NCI-H1092 treated with DMSO at 0.1 percent for 48 hours (cell line): ENCODE measurements around the gene RNF181.
"Not testable (repeated sequence)": the region's sequence is repeated elsewhere in the genome, so short reads cannot be mapped to it uniquely, and the experiment has no call there.

Experiments used
- DNase-seq: peaks from one replicate; lab custom pipeline; 2025; lab: John Stamatoyannopoulos, UW

RNF181 gene

DNA sequence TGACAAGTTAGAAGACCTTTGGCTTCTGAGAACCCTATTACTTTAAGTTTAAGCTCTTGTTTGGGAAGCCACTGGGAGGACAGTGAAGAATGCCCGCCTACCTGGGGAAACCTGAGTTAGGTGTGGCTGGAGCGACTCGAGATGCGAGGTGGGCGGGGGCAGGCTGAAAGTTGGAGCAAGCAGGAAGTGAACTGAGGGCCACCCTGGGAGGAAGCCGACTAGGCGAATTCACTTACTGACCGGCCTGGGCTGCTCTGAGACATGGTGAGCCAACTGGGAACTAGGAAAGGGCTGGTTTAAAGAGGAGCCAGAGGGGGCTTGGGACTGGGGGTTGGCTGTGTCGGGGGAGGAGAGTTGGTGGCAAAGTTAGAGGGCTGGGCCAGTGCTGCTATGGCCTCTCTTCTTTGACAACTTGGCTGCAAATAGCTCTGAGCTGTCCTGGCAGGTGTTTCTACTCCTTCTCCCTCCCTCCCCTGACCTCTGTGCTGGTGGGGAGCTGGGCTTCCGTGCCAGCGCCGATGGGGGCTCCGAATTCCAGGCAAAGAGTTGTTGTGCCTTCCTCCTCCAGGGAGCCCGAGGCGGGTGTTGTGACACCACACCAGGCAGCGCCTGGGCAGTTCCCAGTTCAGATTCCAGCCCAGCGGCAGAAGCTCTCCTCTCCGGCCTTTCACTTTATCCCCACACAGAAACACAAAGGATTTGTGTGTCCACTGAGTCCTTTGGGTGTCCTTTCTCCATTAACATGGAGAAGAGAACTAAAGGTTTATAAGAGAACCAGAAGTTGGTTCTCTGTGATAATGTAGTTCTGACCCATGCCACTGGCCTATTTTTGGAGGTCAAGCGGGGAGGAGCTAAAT, 17.9 kb upstream of the RNF181 start, which contains the start of gene VAMP8:
TSS of gene VAMP8 (plus strand) at position 201 of the 857 bp plus-strand sequence. CDS start at position 262, 61 bp downstream.
- no peak for DNase-seq

DNA sequence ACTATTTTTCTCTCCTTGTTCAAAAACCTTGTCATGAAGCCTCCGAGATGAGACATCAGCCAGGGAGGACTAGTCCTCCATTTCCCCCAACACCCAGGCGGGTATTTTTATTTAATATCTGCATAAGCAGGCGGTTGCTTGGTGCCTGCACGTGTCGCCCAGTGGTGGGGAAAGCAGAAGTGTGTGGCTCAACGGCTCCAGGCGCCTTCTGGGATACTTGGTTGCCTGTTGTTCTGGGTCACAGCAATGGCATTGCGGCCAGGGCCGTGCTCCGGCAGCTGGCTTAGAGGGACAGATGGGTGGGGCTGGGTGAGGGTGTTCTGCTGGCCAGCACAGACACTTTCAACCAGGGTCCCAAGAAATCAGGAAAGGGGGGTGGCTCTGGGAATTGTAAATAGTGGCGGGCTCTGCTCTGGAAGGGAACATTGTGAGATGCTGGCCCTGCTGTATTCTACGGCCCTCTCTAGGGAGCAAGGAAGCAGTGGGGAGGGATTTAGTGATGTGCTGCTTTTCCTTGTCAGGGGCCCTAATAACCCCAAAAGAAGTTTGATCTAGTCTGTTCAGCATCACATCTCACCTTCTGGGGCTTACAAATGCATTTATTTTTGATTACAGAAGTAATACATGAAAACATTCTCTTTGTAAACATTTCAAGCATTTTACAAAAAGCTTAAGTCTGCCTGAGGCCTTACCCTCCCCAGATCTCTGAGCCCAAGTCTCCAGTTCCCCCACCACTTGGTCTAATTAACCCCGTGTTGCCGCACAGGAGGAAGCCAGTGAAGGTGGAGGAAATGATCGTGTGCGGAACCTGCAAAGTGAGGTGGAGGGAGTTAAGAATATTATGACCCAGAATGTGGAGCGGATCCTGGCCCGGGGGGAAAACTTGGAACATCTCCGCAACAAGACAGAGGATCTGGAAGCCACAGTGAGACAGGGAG, 17.0 kb upstream of the RNF181 start:
- DNase-seq = no peak

DNA sequence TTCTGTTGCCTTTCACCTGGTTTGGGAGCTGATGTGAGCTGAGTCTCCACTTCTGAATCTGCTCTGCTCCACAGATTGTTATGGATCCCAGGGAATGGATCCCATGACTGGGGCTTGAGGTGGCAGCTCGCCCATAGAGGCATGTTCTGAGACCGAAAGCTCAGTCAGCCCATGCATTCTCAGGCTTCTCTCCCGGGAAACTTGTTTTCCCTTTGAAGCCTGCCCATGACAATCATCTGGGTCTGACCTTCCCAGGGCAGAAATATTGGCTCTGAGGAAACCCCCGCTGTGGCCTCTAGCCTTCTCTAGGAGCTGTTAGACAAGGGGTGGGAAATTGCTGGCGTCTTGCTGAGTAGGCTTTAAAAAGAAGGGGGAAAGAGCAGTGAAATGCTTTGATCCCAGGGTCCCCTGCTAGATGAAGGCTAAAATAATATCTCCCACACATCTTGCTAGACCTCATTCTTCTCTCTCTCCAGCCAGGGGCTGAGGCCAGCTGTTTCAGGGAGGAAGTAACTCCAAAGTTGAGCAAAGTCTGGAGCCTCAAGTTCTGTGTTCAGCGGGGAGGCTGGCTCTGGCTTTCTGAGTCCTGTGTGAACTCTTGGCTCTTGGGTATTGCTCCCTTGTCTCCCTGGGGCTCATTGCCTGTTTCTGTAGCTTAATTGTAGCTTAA, 16.1 kb upstream of the RNF181 start:
- no peak for DNase-seq

DNA sequence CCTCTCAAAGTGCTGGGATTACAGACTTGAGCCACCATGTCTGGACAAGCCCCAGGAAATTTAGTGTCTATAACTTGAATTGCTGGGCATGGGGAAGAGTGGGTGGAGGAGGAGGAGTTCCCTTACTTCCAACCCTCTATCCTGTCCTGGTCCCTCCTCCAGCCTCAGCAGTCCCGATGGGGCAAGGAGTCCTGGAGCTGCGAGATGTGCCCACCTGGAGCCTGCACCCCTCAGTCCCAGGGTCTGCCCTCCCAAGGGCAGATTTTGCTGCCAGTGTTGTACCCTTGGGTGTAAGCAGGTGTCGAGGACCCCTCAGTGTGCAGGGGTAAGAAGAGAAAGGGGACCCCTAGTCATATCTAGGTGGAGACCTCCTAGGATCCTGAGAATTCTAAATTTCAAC, 15.3 kb upstream of the RNF181 start:
- DNase-seq = no peak

DNA sequence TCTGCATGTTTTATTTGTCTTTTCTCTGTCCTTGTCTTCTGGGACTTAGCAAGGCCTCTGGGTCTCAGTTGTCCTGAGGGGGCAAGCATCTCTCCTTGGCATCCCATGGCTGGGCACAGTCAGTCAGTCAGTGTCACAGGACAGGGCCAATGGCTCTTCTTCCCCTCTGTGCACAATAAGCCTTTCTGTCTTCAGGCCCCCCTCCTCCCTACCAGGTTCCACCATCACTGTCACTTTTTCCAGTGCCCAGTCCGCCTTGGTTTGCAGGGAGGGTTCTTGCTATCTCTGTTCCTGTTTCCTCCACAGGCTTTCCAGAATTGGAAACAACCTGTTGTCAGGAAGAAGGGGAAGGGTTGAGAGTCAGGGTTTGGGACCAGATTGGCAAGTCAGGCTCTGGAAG, 13.1 kb upstream of the RNF181 start:
- no peak for DNase-seq

DNA sequence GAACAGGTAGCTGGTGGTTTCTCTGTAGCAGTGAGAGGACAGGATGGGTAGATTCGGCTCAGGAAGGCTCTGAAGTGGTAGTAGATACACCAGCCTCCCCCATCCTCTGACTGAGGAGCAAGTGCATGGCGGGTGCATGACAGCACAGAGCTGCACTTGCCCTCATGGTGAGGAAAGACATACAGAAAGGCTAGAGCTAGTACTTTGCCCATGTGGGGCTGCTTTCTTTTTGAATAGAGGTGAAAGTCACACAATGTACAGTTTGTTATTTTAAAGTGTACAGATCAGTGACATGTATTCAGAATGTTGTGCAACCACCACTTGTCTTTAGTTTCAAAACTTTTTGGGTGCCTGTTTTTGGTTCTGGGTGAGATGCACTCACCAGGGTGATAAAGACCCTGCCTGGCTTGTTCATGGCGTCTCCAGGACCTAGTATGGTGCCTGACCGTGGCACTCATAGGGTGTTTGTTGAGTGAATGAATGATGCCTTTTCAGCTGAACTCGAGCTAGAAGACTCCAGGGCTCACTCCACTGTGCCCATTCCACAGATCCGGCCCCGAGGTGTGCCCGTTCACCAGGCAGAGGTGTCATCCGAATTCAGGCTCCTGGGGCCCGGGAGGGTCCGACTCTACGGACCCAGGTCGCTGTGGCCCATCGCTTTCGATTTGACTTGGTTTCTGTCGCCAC, 11.7 kb upstream of the RNF181 start:
- no peak for DNase-seq

DNA sequence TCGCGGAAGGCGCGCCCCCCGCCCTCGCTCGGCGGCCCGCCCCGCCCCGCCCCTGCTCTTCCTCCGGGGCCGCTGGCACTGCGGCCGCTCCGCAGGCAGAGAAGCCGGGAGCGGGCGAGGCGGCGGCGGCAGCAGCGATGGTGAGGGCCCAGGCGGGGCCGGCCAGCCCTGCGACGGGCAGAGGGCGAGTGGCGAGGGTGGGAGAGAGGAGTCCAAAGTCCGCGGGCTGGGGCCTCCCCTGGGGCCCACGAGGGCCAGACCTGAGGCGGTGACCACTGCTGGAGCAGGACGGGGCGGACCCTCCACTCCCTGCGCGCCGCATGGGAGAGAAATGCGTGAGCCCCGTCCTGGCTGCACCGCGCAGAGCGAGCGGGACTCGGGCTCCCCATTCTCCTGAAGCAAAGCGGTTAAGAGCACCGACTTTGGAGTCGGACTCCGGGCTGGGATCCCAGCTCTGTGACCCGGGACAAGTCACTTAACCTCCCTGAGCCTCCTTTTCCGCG, 11.1 kb upstream of the RNF181 start, which contains the start of gene VAMP5:
TSS of gene VAMP5 (plus strand) at position 78 of the 503 bp plus-strand sequence. CDS start at position 138, 60 bp downstream.
- no peak for DNase-seq

DNA sequence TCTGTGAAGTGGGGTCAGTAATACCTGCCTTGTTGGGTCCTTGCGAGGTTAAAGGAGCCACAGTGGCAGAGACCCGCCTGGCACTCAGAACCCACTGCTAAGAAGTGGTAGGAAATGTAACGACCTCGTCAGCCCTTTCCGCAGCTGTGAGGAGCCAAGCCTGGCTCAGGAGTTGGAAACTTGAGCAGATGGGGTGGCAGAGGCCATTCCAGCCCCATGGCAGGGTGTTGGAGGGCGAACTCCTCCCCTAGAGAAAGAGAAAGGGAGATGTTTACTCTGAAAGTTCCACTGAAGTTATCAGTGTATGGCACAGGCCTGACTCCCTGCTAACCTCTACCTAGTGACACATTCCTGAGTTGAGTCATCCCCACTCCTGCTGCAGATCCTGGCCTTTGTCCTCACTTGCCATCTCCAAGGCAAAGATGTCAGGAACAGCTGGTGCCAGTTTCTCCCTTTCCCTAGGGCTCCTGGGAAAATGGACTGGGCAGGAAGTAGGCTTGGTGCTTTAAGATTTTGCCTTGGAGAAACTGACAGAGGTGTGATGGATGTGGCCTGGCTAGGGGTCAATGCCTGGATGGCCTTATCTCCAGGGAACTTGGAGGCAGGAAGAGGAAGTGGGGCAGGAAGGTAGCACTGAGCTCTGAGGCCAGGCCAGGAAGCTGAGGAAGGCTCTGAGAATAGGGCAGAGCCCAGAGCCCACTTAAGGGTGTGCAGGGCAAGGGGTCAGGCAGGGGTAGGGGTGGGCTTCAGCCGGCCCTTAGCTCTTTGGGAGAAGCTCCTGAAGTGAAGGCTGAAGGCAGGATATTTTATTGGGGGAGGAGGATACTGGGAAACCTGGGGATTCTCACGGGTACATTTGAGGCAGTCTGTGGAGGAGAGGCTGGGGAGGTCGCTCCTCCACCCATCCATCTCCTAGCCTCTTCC, 10.4 kb upstream of the RNF181 start:
- DNase-seq = no peak

DNA sequence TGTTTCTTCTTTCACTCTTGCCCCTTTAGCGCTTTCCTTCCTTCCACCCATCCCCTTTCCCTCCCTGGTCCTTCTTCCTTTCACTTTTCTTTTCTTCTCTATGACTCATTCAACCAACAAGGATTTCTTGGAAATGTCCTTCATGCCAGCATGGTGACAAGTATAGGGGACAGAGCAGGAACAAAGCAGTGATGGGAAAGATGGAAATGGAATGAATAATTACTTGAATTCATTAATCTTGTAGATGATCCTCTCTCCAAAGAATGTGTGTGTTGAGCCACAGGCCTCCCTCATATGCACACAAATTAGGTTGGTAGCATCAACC, 9.8 kb upstream of the RNF181 start:
- DNase-seq = no peak

DNA sequence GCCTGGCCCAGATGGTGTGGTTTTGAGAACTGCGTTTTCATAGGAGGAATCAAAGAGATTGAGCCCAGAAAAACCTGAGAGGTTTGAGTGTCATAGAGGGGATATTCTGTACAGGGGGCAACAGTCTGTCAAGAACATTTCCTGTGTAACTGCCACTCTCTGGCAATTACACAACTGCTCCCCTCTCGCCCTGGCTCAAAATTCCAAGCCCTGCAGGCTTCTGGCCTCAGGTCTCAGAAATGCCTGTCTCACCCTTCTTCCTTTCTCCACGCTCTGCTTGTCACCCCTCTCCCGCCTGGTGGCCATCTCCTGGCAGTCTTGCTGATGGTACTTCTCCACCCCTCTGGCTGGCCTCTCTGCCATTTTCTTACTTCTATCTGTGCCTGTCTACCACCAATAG, 7.3 kb upstream of the RNF181 start:
- DNase-seq = no peak

DNA sequence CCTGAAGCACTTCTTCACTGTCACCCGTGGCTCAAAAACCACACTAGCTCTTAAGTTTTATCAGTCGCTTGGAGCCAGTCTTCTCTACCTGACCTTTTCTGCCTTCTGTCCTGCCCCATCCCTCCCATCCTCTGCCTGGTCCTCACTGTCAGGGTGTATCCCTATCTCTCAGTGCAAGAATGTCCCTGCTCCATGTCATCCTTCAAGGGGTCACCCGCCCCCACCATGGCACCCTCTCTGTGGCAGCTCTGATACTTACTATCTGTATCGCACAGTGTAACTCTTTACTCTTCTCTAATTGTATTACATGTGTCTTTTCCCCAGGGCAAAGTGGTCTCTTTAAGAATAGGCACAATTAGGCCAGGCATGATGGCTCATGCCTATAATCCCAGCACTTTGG, 6.9 kb upstream of the RNF181 start:
- DNase-seq = no peak

DNA sequence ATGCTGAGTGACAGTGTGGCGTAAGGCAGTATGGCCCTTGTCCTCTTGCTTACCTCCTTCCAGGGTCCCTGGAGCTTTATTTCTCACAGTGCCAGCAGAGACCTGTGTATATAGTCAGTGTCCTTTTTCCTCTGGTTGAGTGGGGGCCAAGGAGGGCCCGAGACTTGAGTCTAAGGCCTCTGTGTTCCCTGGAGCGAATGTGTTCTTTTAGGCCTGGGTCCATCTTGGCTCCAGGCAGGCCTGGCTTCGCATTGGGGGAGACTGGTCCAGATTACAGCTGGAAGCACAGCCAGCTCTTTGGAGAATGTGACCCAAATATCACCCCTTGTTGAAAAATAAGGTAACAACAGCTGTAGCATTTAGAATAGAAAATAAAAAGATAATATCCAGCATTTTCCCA, 6.4 kb upstream of the RNF181 start:
- no peak for DNase-seq

DNA sequence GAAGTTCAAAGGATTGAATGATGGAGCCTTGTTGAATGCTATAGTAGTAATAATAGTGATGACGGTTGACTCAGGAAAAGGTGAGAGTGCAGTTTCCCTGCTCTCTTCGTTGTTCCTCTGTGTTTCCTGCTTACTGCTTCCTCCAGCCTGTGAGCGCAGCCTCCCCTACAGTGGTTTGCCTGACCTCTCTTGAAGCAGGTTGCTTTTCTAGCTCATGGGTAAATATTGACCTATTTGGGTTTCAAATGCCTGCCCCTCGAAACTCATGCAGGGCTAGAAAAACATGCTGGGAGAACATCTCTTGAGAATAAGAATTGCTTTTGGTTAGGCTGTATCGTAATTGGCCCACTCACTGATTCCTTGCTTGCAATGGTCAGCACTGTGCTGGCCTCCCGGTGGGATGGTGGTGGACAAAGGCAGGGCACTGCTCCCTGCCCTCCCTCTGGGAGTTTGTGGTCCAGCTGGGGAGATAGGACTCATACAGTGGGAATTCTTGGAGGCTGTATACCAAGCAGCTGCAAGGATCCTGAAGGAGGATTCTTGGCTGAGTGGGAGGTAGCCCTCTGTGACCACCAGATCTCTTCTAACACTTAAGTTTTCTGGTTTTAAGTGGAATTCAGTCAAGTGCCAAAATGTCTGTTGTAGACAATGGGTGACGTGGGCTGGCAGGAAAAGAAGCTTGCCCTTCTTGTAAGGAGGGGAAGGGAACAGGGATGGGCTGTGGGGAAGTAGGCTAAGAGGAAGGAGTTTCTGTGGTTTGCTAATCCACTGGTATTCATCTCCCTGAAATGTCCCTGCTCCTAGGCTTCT, 5.4 kb upstream of the RNF181 start:
- DNase-seq = no peak

DNA sequence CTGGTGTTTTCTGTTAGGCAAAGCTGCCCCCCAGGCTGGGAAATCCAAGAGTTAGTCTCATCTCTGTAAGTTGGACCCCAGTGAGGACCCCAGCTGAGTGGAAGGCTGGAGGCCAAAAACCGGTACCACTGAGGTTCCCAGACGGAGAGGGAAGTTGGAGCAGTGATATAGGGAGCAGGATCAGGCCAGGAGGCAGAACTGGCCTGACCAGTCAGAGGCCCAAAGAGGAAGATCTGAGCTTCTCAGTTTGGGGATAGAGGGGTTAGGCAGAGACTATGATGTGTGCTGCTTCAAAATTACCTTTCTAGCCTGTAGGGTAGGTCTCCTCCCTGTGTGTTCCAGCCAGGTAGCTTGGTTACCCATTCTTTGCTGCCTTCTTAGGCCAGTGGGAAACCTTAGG, 4.6 kb upstream of the RNF181 start:
- no peak for DNase-seq

DNA sequence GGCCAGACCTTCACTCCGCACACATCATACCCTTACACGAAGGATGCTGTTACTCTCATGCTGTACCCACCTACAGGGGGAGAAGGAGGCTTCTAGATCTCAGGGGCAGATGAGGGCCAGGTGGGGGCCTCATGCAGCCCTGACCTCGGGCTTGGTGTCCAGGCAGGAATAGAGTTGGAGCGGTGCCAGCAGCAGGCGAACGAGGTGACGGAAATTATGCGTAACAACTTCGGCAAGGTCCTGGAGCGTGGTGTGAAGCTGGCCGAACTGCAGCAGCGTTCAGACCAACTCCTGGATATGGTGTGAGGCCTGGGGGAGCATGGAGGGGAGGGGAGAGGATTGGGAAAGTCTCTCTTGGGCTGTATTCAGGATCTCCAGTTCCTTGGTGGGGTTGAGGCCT, 4.0 kb upstream of the RNF181 start:
- DNase-seq = no peak

DNA sequence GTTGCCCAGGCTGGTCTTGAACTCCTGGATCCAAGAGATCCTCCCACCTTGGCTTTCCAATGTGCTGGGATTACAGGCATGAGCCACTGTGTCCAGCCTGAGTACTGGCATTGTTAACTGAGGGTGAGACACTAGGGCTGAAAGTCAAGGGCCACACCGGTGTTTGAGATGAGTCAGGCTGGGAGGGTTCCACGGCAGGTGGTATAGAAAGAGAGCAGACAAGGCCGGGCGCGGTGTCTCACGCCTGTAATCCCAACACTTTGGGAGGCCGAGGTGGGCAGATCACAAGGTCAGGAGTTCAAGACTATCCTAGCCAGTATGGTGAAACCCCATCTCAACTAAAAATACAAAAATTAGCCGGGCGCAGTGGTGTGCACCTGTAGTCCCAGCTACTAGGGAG, 3.2 kb upstream of the RNF181 start:
- DNase-seq = not testable (repeated sequence)

DNA sequence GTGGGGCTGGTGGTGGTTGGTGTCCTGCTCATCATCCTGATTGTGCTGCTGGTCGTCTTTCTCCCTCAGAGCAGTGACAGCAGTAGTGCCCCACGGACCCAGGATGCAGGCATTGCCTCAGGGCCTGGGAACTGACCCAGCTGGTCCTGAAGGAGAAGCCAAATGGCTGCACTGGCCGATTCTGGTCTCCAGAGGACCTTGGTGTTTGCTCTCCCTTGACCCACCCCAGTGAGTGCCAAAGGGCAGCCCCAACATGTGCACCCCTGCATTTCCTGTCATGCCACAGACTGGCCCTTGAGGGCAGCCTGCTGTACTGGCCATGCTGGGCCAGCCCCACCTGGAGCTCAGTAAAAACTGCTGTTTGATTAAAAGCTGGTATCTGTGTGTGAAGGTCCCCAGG, 2.5 kb upstream of the RNF181 start:
- no peak for DNase-seq

DNA sequence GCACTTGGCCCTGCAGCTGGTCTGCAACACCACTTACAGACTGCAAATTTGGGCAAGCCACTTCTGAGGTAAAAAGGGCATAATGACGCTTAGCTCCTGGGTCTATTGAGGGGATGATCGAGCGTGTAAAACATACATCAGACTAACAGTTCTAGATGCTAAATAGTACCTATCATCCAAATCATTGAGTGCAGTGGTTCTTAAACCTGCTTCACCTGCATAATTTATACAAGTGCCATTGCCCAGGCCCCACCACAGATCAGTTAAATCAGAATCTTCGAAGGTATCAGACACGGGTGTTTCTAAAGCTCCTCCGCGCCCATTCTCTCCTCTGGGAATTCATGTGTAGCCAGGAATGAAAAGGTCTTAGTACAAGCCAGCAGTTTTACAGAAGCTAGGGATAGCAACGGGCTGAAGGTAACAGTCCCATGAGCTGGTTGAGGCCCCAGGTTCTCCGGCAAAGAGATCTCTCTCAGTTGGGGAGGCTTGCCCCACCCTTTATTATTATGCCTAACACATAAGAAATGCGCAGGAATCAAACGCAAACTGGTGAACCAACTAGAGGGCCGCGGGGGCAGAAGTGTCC, 737 bp upstream of the RNF181 start:
- DNase-seq = peak; percentile 28

DNA sequence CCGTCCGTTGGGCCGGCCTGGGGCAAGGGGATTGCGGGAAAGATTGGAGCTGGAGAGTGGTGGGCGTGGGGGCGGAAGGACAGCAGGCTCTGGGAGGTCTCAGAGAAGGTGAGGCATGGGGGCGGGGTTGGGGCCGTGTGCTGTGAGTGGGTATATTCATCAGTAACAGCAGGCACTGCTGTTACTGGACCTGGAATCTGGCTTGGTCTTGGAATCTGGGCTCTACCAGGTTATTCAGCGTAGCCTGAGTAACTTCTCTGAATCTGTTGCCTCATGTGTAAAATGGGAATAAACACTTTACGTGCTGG, 435 bp downstream of the RNF181 start:
- no peak for DNase-seq
